Heart left ventricle (tissue), 16 donors: ENCODE data around the gene KRTAP9-2. TPM values are rescaled to one million over a fixed set of nuclear protein-coding genes. Genes with fewer than 3 reads are reported as not detected.
"Not testable (repeated sequence)": the region's sequence is repeated elsewhere in the genome, so short reads cannot be mapped to it uniquely, and the experiment has no call there.

ENCODE experiments used
- ATAC-seq, 4 donors: fragments of 200-7000 bp; cut with Tn5 transposase; one replicate each; pipeline ENCODE4 v1.9.1; 2020 to 2022; ENCODE audit warnings: moderate library complexity in 4 of 4, mild to moderate bottlenecking in 3 of 4, moderate number of reproducible peaks in 1 of 4
- DNase-seq, 5 donors: peaks; one replicate each; pipeline ENCODE4 v3.0.0-alpha.2; 2020
- H3K27ac ChIP-seq, 12 donors: fragments of 200-600 bp; sonication (generic) in 4 of 12; one replicate each; pipeline versions ENCODE4 v1.5.0 to v1.8.0; 2016 to 2022; ENCODE audit warnings: mild to moderate bottlenecking in 2 of 12
- H3K27me3 ChIP-seq, 9 donors: fragments of 200-600 bp; sonication (generic) in 2 of 9; one replicate each; pipeline versions ENCODE4 v1.5.1 to v1.8.0; 2016 to 2022; ENCODE audit warnings: mild to moderate bottlenecking in 3 of 9
- H3K36me3 ChIP-seq, 9 donors: fragments of 200-600 bp; sonication (generic) in 2 of 9; one replicate each; pipeline versions ENCODE4 v1.5.0 to v1.8.0; 2018 to 2022; ENCODE audit warnings: mild to moderate bottlenecking in 2 of 9
- H3K4me1 ChIP-seq, 12 donors: fragments of 200-600 bp; sonication (generic) in 4 of 12; one replicate each; pipeline versions ENCODE4 v1.5.0 to v1.8.0; 2016 to 2022; ENCODE audit warnings: mild to moderate bottlenecking in 3 of 12
- H3K4me3 ChIP-seq, 12 donors: fragments of 200-600 bp; sonication (generic) in 4 of 12; one replicate each; pipeline versions ENCODE4 v1.5.0 to v1.8.0; 2017 to 2022; ENCODE audit warnings: mild to moderate bottlenecking in 9 of 12, moderate library complexity in 4 of 12
- H3K9me3 ChIP-seq, 12 donors: fragments of 200-600 bp; sonication (generic) in 4 of 12; one replicate each; pipeline versions ENCODE4 v1.5.0 to v1.8.0; 2016 to 2022; ENCODE audit warnings: mild to moderate bottlenecking in 1 of 12
- CTCF ChIP-seq, 12 donors: fragments of 200-600 bp; sonication (generic) in 4 of 12; IDR thresholded peaks; one replicate each; pipeline versions ENCODE4 v1.5.0 to v1.8.0; 2018 to 2022; ENCODE audit warnings: antibody characterized with exemption in 12 of 12, mild to moderate bottlenecking in 5 of 12
- POLR2A ChIP-seq, 2 donors: fragments of 450-650 bp; IDR thresholded peaks; one replicate each; pipeline ENCODE4 v1.6.1; 2017; ENCODE audit warnings: antibody characterized with exemption in 2 of 2, mild to moderate bottlenecking in 2 of 2, moderate library complexity in 2 of 2
- WGBS, 4 donors: extraction: QIAGEN DNeasy Blood & Tissue Kit in 2 of 4; methylation state at CpG; one replicate each; pipeline versions ENCODE4 v1.1.5 to v1.1.7; 2013 to 2018; 5-methylcytosine and 5-hydroxymethylcytosine counted together
- intact Hi-C, 10 donors: fragments of 100-400 bp; cut with DNase I; formaldehyde crosslinking; loops; one replicate each; pipeline versions ENCODE4 v1.11.1 to v1.14.2; 2022
- polyA plus RNA-seq, 2 donors: library from polyadenylated mRNA; stranded (reverse); fragments of 200-250 nt; gene quantifications; one replicate each; pipeline ENCODE4 v1.2.3, GENCODE V29; 2013
- total RNA-seq, 9 donors: library from RNA; depleted of rRNA in 2 of 9; stranded (reverse); fragments of >200 nt in 2 of 9; fragmentation: NEBNext Ultra II Directional in 3 of 9; extraction: Animal tissue kit (Norgen Biotek cat#: 25700) in 3 of 9; gene quantifications; one replicate each; pipeline versions ENCODE4 v1.1.0 to v1.2.4, GENCODE V29; 2016 to 2023
- donor health status: ischemic (EF 13 %, LVEDD 7.1; RV severe dilation, severe dysfunction).
- donor health status: healthy with polysubstance abuse.
- donor health status: DM: no; HTN: yes; CAD: no.
- donor health status: DM: no; HTN: no; CAD: no.
- donor health status: ischemic (EF 25% LVEDD 6.9; RV normal size, moderate dysfunction).
- donor health status: ischemic (EF 25% LVEDD 5.7; RV mildly dilated, moderate dysfunction).
- donor health status: healthy.
- donor health status: DM: yes; HTN: yes; CAD: no.
- donor health status: ischemic (EF 35%, LVEDD 5.7; RV mildly dilated, moderate dysfunction).
- donor health status: nonischemic (EF 11% LVEDD 7.7; RV severe dilation, severe dysfunction).
- donor health status: DM: yes; HTN: yes; CAD: no.
- donor health status: PGD.
- donor health status: ischemic (EF 29% LVEDD 5.4; RV normal size, mild dysfunction).
- donor health status: nonischemic (EF 23%, LVEDD 6.1; RV moderate dilation, normal function).

The KRTAP9-2 gene
- total and polyA plus RNA-seq, 11 donors: not detected

GRCh38 chr17:41267711-41268110, 41.3 kb downstream of the KRTAP9-2 start:
- H3K4me1 ChIP-seq: no peaks in the 10 kb centered on the region
- DNase-seq (no peak), ATAC-seq (no peak)
- H3K9me3 ChIP-seq: no peaks in the 10 kb centered on the region
- peaks cover 0 to 11% (median 0%) of the 10 kb centered on the region in 9 donors for H3K27me3 ChIP-seq
- 84 to 91% (median 87%) methylated on average over 3 of the region's 3 CpGs; no CpG with 5 or more reads in 1 of the 4 donors for WGBS, 4 donors
- intact Hi-C loops: loop anchor here in 1 of 10 donors (10.0 kb wide), 1 partner anchor 57 kb away; no protein-coding TSS in a partner anchor
- TF ChIP-seq CTCF (IDR thresholded peaks at IDR 0.05) (no peak), POLR2A (IDR thresholded peaks at IDR 0.05) (no peak)
- H3K36me3 ChIP-seq: no peaks in the 10 kb centered on the region
- no peak overlapping the region for H3K27ac ChIP-seq
- no peak overlapping the region for H3K4me3 ChIP-seq

- H3K27ac ChIP-seq, H3K9me3 ChIP-seq, intact Hi-C loops, ATAC-seq, H3K27me3 ChIP-seq, DNase-seq, H3K36me3 ChIP-seq, H3K4me3 ChIP-seq, H3K4me1 ChIP-seq: not testable (repeated sequence)
- 47% methylated on average over 1 of the region's 1 CpG; no CpG with 5 or more reads in 3 of the 4 donors for WGBS, 4 donors
Measured at GRCh38 chr17:41271323-41271722, 44.9 kb downstream of the KRTAP9-2 start.

- intact Hi-C loops: no loop called here
- TF ChIP-seq POLR2A (IDR thresholded peaks at IDR 0.05) (no peak), CTCF (IDR thresholded peaks at IDR 0.05) (no peak)
- H3K27me3 ChIP-seq: peaks cover 0 to 10% (median 0%) of the 10 kb centered on the region in 9 donors
- no peak overlapping the region for H3K4me3 ChIP-seq
- no peak for ATAC-seq
- no peaks in the 10 kb centered on the region for H3K4me1 ChIP-seq
- WGBS, 4 donors: 51 to 55% (median 54%) methylated on average over 1 of the region's 1 CpG; no CpG with 5 or more reads in 1 of the 4 donors
- no peaks in the 10 kb centered on the region for H3K36me3 ChIP-seq
- DNase-seq: no peak
- H3K27ac ChIP-seq: no peak overlapping the region
- no peaks in the 10 kb centered on the region for H3K9me3 ChIP-seq
Measured at GRCh38 chr17:41271858-41272257, 45.4 kb downstream of the KRTAP9-2 start.

GRCh38 chr17:41275648-41276190, 49.3 kb downstream of the KRTAP9-2 start, which contains the start of gene KRTAP9-7:
Gene KRTAP9-7 (plus strand): TSS chr17:41275698. CDS start chr17:41275698, 0 bp downstream.
- H3K36me3 ChIP-seq, H3K27ac ChIP-seq, ATAC-seq, H3K9me3 ChIP-seq, H3K4me1 ChIP-seq, H3K4me3 ChIP-seq: not testable (repeated sequence)
- 71 to 100% (median 74%) methylated on average over 1 to 3 of the region's 3 CpGs; no CpG with 5 or more reads in 1 of the 4 donors for WGBS, 4 donors
- intact Hi-C loops: loop anchor here in 1 of 10 donors (2.0 kb wide), 1 partner anchor 13 kb away; no protein-coding TSS in a partner anchor
- DNase-seq: peak in 1 of 5 donors; percentile 37
- peaks cover 0 to 16% (median 0%) of the 10 kb centered on the region in 9 donors for H3K27me3 ChIP-seq

Other genes with a start within 250 kb of the KRTAP9-2 start
Only the 30 nearest of the 41 such genes appear.
- gene KRTAP2-1, start 179.3 kb upstream of the KRTAP9-2 start, total RNA-seq: not detected
- gene KRTAP2-1, start 179.3 kb upstream of the KRTAP9-2 start, polyA plus RNA-seq: not detected
- not detected for gene KRTAP2-2, start 171.4 kb upstream of the KRTAP9-2 start, total RNA-seq
- not detected for gene KRTAP2-2, start 171.4 kb upstream of the KRTAP9-2 start, polyA plus RNA-seq
- gene KRTAP2-3, start 166.5 kb upstream of the KRTAP9-2 start, total RNA-seq: not detected
- not detected for gene KRTAP2-3, start 166.5 kb upstream of the KRTAP9-2 start, polyA plus RNA-seq
- gene KRTAP2-4, start 160.8 kb upstream of the KRTAP9-2 start, total RNA-seq: not detected
- not detected for gene KRTAP2-4, start 160.8 kb upstream of the KRTAP9-2 start, polyA plus RNA-seq
- gene KRTAP4-7, start 142.5 kb upstream of the KRTAP9-2 start, total RNA-seq: not detected
- gene KRTAP4-7, start 142.5 kb upstream of the KRTAP9-2 start, polyA plus RNA-seq: not detected
- gene KRTAP4-8, start 128.5 kb upstream of the KRTAP9-2 start, total RNA-seq: not detected
- gene KRTAP4-8, start 128.5 kb upstream of the KRTAP9-2 start, polyA plus RNA-seq: not detected
- not detected for gene KRTAP4-16, start 124.4 kb upstream of the KRTAP9-2 start, total RNA-seq
- gene KRTAP4-16, start 124.4 kb upstream of the KRTAP9-2 start, polyA plus RNA-seq: not detected
- gene KRTAP4-9, start 121.3 kb upstream of the KRTAP9-2 start, total RNA-seq: not detected
- gene KRTAP4-9, start 121.3 kb upstream of the KRTAP9-2 start, polyA plus RNA-seq: not detected
- gene KRTAP4-11, start 108.3 kb upstream of the KRTAP9-2 start, total RNA-seq: not detected
- not detected for gene KRTAP4-11, start 108.3 kb upstream of the KRTAP9-2 start, polyA plus RNA-seq
- gene KRTAP4-12, start 102.5 kb upstream of the KRTAP9-2 start, total RNA-seq: not detected
- not detected for gene KRTAP4-12, start 102.5 kb upstream of the KRTAP9-2 start, polyA plus RNA-seq
- gene KRTAP4-6, start 86.1 kb upstream of the KRTAP9-2 start, total RNA-seq: not detected
- not detected for gene KRTAP4-6, start 86.1 kb upstream of the KRTAP9-2 start, polyA plus RNA-seq
- gene KRTAP4-5, start 76.8 kb upstream of the KRTAP9-2 start, total RNA-seq: not detected
- not detected for gene KRTAP4-5, start 76.8 kb upstream of the KRTAP9-2 start, polyA plus RNA-seq
- gene KRTAP4-4, start 65.9 kb upstream of the KRTAP9-2 start, total RNA-seq: not detected
- not detected for gene KRTAP4-4, start 65.9 kb upstream of the KRTAP9-2 start, polyA plus RNA-seq
- not detected for gene KRTAP4-3, start 58.4 kb upstream of the KRTAP9-2 start, total RNA-seq
- not detected for gene KRTAP4-3, start 58.4 kb upstream of the KRTAP9-2 start, polyA plus RNA-seq
- not detected for gene KRTAP4-2, start 48.4 kb upstream of the KRTAP9-2 start, total RNA-seq
- not detected for gene KRTAP4-2, start 48.4 kb upstream of the KRTAP9-2 start, polyA plus RNA-seq
- not detected for gene KRTAP4-1, start 41.7 kb upstream of the KRTAP9-2 start, total RNA-seq
- not detected for gene KRTAP4-1, start 41.7 kb upstream of the KRTAP9-2 start, polyA plus RNA-seq
- not detected for gene KRTAP9-1, start 36.8 kb upstream of the KRTAP9-2 start, total RNA-seq
- not detected for gene KRTAP9-1, start 36.8 kb upstream of the KRTAP9-2 start, polyA plus RNA-seq
- gene KRTAP9-3, start 5.8 kb downstream of the KRTAP9-2 start, total RNA-seq: not detected
- not detected for gene KRTAP9-3, start 5.8 kb downstream of the KRTAP9-2 start, polyA plus RNA-seq
- gene KRTAP9-8, start 11.4 kb downstream of the KRTAP9-2 start, total RNA-seq: not detected
- gene KRTAP9-8, start 11.4 kb downstream of the KRTAP9-2 start, polyA plus RNA-seq: not detected
- gene KRTAP9-4, start 23.0 kb downstream of the KRTAP9-2 start, total RNA-seq: not detected
- not detected for gene KRTAP9-4, start 23.0 kb downstream of the KRTAP9-2 start, polyA plus RNA-seq
- not detected for gene KRTAP9-9, start 28.7 kb downstream of the KRTAP9-2 start, total RNA-seq
- not detected for gene KRTAP9-9, start 28.7 kb downstream of the KRTAP9-2 start, polyA plus RNA-seq
- gene KRTAP9-6, start 38.7 kb downstream of the KRTAP9-2 start, total RNA-seq: not detected
- not detected for gene KRTAP9-6, start 38.7 kb downstream of the KRTAP9-2 start, polyA plus RNA-seq
- gene KRTAP9-7, start 49.0 kb downstream of the KRTAP9-2 start, total RNA-seq: not detected
- gene KRTAP9-7, start 49.0 kb downstream of the KRTAP9-2 start, polyA plus RNA-seq: not detected
- not detected for gene KRTAP29-1, start 76.2 kb downstream of the KRTAP9-2 start, total RNA-seq
- gene KRTAP29-1, start 76.2 kb downstream of the KRTAP9-2 start, polyA plus RNA-seq: not detected
- not detected for gene KRTAP16-1, start 82.7 kb downstream of the KRTAP9-2 start, total RNA-seq
- gene KRTAP16-1, start 82.7 kb downstream of the KRTAP9-2 start, polyA plus RNA-seq: not detected
- not detected for gene KRTAP17-1, start 89.1 kb downstream of the KRTAP9-2 start, total RNA-seq
- gene KRTAP17-1, start 89.1 kb downstream of the KRTAP9-2 start, polyA plus RNA-seq: not detected
- not detected for gene KRT33A, start 124.2 kb downstream of the KRTAP9-2 start, total RNA-seq
- not detected for gene KRT33A, start 124.2 kb downstream of the KRTAP9-2 start, polyA plus RNA-seq
- not detected for gene KRT33B, start 143.2 kb downstream of the KRTAP9-2 start, total RNA-seq
- gene KRT33B, start 143.2 kb downstream of the KRTAP9-2 start, polyA plus RNA-seq: not detected
- not detected for gene KRT34, start 155.7 kb downstream of the KRTAP9-2 start, total RNA-seq
- not detected for gene KRT34, start 155.7 kb downstream of the KRTAP9-2 start, polyA plus RNA-seq
- not detected for gene KRT31, start 171.0 kb downstream of the KRTAP9-2 start, total RNA-seq
- gene KRT31, start 171.0 kb downstream of the KRTAP9-2 start, polyA plus RNA-seq: not detected